GM21528 (cell line): Measurements from ENCODE around the gene FAM98C.
A peak's percentile ranks its signal among the peaks of the same experiment; 100 is the strongest.
"Not testable (repeated sequence)": the region's sequence is repeated elsewhere in the genome, so short reads cannot be mapped to it uniquely, and the experiment has no call there.

ENCODE experiments used
- ATAC-seq: cut with Tn5 transposase; IDR thresholded peaks from one replicate; pipeline ENCODE4 v1.9.1; 2021; ENCODE audit warnings: mild to moderate bottlenecking, moderate library complexity; ENCODE audit not compliant: unreplicated experiment, low FRiP score

FAM98C gene

DNA sequence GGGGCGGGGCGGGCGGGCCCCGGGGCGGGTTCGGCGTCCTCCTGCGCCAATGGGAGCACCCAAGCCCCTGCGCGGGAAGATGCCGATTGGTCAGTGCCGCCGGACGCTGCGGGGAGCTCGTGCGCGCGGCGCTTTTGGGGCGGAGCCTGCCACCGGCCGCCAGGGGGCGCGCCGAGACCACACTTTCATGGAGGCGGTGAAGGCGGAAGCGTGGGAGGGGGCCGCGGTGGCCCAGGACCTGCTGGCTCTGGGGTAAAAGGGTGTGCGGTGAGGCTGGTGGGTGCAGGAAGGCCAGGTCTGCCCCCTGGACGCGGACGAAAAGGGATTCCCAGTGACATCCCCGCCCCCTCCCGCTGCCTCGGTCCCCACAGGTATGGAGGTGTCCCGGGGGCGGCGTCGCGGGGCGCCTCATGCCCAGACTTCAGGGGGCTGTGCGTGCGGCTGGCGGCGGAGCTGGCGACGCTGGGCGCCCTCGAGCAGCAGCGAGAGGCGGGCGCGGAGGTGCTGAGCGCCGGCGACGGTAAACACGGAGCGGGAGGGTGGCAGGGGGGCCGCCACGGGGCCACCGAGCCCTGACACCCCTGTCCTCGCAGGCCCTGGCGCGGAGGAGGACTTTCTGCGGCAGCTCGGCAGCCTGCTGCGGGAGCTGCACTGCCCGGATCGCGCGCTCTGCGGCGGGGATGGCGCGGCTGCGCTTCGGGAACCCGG is at the start of gene FAM98C:
TSS of gene FAM98C (plus strand) at position 127 of the 708 bp plus-strand sequence. CDS start at position 188, 61 bp downstream.
- ATAC-seq: peak; percentile 78

DNA sequence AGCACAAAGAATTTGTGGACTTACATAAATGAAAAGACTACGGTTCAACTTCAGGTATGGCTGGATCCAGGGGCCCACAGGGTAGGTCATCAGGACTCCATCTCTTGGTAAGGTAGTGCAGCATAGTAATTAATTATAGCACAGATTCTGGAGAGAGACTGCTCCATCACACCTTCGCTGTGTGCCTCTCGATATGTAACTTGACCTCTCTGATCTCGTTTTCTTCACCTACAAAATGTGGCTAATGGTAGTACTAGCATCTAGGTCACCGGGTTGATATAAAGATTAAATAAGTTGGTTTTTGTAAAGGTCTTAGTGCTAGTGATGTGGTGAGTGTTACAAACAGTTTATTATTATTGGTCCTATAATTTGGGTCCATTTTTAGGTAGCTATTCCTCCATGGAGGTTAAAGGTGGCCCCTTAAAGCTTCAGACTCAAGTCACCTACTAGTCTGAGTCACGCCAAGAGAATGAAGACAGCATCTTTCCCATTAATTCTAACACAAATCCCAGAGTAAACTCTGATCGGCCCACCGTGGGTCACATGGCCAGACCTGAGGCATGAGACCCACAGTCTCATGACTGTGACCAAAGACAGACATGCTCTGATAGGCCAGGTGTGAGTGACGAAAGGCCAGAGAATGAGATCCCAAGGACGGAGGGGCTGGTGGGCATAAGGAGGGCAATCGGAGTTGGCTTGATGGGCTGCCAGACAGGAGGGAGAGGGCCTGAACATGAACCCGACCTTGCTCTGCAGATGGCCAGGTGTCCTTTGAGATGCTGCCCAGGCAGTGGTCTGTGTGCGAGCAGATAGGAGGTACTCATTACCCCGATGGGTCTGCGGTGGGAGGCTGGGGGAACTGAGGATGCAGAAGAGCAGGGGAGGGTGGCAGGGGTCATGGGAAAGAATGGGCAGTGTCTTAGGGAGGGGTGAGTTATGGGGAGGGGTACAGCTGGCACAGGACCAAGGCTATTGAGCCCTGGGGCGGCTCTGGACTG is 46.9 kb upstream of the FAM98C start:
- ATAC-seq: no peak

DNA sequence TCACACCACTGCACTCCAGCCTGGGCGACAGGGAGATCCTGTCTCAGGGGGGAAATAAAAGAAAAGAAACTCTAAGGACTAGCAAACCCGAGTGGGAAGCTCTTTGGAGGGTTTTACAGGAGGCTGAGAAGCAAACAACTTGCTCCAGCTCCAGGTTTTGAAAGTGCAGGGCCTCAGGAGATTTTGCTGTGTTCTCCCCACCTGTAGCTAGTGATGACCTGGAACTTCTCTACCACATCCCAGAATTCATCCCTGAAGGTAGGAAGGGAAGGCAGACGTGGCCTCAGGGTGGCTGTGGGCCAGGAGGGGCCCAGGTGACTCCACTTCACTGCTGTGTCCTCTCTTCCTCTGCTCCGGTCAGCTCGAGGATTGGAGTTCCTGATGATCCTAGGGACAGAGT is 44.8 kb upstream of the FAM98C start:
- no peak for ATAC-seq

DNA sequence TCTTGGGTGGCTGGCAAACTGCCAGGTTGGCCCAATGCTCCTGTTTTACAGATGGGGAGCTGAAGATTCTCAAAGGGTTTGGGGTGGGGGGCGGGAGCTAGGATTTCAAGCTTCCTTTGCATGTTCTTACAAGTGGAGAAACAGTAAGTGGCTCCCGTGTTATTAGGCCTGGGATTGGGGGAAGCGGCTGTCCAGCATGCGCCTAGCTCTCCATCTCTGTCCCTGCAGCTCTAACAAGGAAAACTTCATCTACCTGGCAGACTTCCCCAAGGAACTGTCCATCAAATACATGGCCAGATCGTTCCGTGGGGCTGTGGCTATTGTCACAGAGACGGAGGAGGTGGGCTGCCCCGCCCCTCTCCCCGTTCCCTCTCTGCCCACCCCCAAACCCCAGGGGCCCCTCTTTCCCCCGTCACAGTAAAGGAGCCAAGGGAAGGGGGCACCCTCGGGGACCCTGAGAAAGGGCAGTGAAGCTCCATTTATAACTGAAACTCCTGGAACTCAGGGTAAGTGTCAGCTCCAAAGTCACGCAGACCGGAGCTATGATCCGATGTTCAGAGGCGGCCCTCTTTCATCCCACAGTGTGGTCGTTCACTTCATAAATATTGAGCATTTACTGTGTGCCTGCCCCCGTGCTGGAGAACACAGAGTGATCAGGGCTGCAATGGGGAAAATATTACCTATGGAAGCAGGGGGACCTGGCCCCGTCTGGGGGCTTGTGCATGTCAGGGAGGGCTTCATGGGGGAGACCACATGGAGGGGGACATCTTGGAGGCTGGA is 43.5 kb upstream of the FAM98C start:
- no peak for ATAC-seq

DNA sequence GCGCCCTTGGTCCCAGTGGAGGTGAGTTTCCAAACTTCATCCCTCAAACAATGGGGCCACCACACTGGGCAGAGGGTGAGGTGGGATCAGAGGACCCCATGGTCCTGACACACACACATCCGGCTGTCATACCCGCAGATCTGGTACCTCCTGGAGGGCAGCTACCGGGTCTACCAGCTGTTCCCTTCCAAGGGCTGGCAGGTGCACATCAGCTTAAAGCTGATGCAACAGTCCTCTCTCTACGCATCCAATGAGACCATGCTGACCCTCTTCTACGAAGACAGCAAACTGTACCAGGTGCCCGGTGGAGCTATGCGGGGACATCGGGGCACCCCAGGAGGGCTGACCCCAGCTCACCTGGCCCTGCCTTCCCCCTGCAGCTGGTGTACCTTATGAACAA is 42.5 kb upstream of the FAM98C start:
- no peak for ATAC-seq

DNA sequence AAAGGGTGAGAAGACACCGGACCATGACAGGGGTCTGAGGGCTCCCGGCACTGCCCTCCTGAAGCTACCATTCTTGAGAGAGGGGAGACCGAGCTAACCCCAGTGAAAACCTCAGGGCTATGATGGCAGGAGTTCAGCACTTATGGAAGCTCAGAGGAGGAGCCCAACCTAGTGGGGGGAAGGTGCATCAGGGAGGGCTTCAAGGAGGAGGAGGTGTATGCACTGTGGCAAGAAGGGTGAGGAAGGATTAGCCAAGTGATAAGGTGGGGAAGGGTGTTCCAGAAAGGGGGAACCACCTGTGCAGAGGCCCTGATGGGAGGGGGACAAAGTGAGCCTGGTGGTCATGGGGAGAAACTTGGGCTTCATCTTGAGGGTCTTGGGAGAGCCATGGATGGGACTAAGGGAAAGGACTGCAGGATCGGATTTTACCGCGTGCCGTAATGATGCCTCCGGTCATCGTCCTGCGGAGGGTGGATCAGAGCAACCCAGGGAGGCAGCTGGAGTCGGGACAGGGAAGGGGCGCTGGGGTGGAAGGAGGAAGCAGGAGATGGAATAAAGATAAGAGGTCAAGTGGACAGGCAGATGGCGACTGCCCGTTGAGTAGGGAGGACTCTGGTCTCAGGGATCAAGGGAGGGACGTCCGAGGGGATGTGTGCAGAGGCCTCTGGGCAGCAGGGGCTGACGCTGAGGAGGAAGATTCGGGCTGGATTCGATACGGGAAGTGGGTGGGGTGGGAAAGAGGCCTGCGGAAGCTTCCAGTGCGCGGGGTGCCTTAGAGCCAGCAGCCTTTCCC is 41.9 kb upstream of the FAM98C start:
- no peak for ATAC-seq

DNA sequence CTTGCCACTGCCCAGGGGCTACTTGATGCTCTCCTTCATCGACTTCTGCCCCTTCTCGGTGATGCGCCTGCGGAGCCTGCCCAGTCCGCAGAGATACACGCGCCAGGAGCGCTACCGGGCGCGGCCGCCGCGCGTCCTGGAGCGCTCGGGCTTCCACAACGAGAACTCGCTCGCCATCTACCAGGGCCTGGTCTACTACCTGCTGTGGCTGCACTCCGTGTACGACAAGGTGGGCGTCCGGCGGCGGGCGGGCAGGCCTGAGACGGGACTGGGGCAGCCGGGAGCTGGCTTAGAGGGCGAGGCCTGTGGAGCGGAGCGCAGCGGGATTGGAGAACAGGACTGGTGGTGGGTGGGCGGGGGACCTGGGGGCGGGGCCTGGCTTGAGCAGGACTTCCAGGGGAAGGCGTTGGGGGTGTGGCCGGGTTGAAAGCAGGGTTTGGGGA is 41.2 kb upstream of the FAM98C start:
- no peak for ATAC-seq

DNA sequence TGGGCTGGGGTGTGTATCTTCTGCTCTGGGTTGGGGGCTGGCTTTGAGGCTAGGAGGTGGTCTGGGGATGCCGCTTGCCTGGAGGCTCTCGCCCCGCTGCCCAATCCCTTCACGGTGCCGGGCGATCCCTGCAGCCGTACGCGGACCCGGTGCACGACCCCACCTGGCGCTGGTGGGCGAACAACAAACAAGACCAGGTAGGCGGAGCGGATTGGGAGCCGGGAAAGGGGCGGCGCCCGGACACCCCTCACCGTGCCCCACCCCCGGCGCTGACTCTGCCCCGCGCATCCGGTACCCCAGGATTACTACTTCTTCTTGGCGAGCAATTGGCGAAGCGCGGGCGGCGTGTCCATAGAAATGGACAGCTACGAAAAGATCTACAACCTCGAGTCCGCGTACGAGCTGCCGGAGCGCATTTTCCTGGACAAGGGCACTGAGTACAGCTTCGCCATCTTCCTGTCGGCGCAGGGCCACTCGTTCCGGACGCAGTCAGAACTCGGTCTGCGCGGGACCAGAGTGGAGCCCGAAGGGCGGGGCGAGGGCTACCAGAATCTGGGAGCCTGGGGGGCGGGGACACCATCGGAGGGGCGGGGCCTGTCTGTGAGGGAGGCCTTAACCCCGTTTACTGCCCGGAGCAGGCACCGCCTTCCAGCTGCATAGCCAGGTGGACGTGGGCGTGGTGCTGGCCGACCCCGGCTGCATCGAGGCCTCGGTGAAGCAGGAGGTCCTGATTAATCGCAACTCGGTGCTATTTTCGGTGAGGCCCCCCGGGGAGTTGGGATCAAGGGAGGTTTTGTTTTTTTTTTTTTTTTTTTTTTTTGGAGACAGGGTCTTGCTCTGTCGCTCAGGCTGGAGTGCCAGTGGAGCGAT is 40.6 kb upstream of the FAM98C start:
- no peak for ATAC-seq

DNA sequence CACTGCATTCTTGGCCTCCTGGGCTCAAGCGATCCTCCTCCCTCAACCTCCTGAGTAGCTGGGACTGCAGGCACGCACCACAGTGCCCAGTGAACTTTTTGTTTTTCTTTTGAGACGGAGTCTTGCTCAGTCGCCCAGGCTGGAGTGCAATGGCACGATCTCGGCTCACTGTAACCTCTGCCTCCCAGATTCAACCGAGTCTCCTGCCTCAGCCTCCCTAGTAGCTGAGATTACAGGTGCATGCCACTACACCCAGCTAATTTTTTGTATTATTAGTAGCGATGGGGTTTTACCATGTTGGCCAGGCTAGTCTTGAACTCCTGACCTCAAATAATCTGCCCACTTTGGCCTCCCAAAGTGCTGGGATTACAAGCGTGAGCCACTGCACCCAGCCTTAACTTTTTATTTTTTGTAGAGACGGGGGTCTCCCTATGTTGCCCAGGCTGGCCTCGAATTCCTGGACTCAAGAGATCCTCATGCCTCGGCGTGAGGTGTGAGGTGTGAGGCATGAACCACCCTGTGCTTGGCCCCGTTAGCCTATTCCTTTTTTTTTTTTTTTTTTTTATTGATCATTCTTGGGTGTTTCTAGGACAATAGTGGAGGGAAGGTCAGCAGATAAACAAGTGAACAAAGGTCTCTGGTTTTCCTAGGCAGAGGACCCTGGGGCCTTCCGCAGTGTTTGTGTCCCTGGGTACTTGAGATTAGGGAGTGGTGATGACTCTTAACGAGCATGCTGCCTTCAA is 39.8 kb upstream of the FAM98C start:
- not testable (repeated sequence) for ATAC-seq

DNA sequence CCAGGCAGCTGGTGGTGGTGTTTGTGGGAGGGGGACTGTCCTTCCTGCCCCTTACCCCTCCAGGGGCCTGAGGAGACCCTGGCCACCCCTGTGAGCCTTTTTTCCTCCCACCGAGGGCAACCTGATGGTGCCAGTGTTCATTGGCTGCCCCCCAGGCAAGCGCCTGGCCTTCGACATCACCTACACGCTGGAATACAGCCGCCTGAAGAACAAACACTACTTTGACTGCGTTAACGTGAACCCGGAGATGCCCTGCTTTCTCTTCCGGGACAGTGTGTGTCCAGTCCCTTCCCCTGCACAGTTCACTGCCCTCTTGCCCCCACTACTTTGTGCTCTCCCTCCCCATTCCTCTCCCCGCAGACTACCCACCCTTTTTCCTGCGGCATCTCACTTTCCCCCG is 35.9 kb upstream of the FAM98C start:
- no peak for ATAC-seq

DNA sequence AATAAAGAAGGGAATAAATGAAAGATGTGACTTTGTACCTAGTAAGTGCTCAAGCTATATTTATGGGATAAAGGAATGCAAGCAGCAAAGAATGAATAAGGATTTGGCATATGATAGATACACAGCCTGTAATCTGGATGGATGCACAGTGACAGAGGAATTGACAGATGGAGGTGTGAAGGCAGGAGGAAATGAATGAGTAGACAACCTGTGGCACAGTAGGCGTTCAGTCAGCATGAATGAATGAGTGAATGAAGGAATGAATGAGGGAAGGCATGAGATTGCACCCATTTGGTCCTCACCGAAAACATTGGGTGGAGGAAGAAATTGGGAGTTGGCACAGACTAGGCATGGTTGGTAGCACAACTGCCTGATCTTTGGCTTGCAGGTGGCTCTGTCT is 33.3 kb upstream of the FAM98C start:
- no peak for ATAC-seq

DNA sequence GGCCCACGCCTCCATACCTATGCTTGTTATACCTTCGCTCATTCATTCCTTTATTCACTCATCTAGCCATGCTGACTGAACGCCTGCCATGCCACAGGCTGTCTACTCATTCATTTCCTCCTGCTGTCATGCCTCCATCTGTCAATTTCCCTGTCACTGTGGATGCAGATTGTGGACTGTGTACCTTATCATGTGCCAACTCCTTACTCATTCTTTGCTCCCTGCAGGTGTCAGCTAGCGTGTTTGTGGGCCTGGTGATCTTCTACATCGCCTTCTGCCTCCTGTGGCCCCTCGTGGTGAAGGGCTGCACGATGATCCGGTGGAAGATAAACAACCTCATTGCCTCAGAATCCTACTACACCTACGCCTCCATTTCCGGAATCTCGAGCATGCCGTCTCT is 32.6 kb upstream of the FAM98C start:
- ATAC-seq: no peak

DNA sequence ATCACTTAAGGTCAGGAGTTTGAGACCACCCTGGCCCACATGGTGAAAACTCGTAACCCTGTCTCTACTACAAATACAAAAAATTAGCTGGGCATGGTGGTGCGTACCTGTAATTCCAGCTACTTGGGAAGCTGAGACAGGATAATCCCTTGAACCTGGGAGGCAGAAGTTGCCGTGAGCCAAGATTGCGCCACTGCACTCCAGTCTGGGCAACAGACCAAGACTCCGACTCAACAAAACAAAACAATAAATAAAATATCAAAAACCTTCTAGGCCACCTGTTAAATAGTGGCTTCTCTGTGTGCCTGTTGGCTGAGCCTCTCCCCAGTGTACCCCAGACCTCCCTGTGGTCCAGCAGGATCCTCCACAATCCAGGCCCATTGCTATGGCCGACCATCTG is 31.8 kb upstream of the FAM98C start:
- ATAC-seq: no peak

DNA sequence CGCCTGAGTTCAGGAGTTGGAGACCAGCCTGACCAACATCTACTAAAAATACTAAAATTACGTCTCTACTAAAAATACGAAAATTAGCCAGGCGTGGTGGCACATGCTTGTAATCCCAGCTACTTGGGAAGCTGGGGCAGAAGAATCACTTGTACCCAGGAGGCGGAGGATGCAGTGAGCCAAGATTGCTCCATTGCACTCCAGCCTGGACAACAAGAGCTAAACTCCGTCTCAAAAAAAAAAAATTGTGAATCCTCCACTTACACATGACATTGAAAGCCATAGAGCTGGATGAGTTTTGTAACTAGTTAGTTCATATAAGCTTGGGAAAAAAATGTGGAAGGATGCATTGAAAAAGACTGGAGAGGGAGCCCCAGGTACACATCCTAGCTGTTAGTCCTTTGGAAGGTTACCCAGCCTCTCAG is 29.0 kb upstream of the FAM98C start:
- no peak for ATAC-seq

DNA sequence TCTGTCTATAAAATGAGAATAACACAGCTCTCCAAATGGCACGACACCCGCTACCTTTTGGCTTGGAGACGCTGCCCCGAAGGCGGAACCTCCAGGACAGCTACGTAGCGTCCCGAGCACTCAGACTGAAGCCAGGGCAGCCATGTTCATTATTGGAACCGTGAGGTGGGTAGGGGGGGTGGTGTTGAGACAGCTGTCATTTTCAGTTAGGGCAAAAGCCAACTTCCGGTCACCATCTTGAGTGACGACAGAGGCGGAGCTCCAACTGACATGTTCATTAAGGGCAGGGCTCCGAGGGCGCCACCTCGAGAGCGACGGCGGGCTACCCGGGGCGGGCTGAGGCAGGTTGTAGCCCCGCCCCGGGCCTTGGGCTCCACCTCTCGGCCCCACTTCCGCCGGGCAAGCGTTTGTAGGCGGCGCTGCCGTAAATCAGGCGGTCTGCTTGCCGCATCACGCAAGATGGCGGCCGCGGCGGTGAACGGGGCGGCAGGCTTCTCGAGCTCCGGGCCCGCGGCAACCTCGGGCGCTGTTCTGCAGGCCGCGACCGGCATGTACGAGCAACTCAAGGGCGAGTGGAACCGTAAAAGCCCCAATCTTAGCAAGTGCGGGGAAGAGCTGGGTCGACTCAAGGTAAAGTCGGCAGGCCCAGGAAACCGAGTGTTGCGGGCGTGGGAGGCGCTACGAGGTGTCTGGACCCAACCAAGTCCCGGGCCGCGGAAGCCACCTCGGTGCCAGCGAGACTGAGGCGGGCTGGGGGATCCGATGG is 28.4 kb upstream of the FAM98C start, which contains the start of gene PSMD8:
TSS of gene PSMD8 (plus strand) at position 240 of the 766 bp plus-strand sequence. CDS start at position 271, 31 bp downstream.
- ATAC-seq: peak; percentile 88

DNA sequence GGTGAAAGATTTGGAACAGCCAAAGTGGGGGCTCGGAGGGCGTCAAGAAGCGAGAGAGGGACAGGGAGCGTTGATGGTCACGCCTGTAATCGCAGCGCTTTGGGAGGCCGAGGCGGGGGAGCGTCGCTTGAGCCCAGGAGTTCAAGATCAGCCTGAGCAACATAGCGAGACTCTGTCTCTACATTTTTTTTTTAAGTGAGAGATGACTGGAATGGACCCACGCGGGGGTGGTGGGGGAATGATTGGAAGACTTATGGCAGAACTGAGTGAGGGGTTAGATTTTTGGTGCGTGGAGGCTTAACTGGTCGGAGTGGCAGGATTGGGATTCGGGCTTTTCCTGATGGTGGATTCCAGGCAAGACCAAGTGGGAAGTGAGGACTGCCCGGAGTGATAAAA is 27.8 kb upstream of the FAM98C start:
- no peak for ATAC-seq

DNA sequence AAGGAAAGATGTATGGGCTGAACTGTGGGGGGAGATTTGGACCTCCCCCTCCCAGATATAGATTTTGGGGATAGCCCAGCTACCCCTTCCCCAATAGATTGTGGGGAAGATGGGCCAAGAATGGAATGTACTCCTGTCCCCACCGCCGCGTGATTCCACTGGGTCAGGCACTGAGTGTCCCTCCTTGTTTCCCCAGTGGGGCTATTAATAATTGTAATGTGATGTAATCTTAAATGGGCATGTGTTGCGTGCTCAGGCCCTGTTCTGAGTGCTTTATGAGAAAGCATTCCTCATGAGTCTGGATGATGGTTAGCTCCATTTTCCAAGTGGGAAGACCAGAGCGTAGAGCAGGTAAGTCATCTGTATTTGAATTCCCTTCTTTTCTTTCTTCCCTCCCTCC is 27.1 kb upstream of the FAM98C start:
- no peak for ATAC-seq
